Testis (tissue), 3 donors: ENCODE results near the gene LEAP2. TPM values are rescaled to one million over a fixed set of nuclear protein-coding genes. Genes with fewer than 3 reads are reported as not detected.

ENCODE experiments used
- DNase-seq: peaks from one replicate; pipeline ENCODE4 v3.0.0-alpha.2; 2019
- H3K27ac ChIP-seq, 2 donors: fragments of 200-600 bp; sonication (generic); one replicate each; pipeline ENCODE4 v1.5.1; 2019
- H3K27me3 ChIP-seq: fragments of 200-600 bp; sonication (generic); one replicate; pipeline ENCODE4 v1.5.1; 2019
- H3K36me3 ChIP-seq: fragments of 200-600 bp; sonication (generic); one replicate; pipeline ENCODE4 v1.5.1; 2017; ENCODE audit warnings: low read depth; ENCODE audit errors: missing control alignments
- H3K4me1 ChIP-seq: fragments of 200-600 bp; sonication (generic); one replicate; pipeline ENCODE4 v1.5.1; 2019
- H3K4me3 ChIP-seq, 2 donors: fragments of 200-600 bp; sonication (generic); one replicate each; pipeline ENCODE4 v1.5.1; 2017 to 2019
- H3K9me3 ChIP-seq: fragments of 200-600 bp; sonication (generic); one replicate; pipeline ENCODE4 v1.5.1; 2017
- POLR2A ChIP-seq: fragments of 450-650 bp; IDR thresholded peaks from one replicate; pipeline ENCODE4 v1.6.1; 2017; ENCODE audit warnings: antibody characterized with exemption, mild to moderate bottlenecking, moderate library complexity
- WGBS, 2 donors: methylation state at CpG; one replicate each; pipeline ENCODE4 v1.1.5; 2018; 5-methylcytosine and 5-hydroxymethylcytosine counted together
- intact Hi-C: fragments of 100-400 bp; cut with DNase I; formaldehyde crosslinking; loops from one replicate; pipeline ENCODE4 v1.15.1; 2023; ENCODE audit warnings: low total_unique reads
- polyA plus RNA-seq: library from polyadenylated mRNA; stranded (reverse); fragments of 350-450 nt; fragmentation: Illumina TruSeq; extraction: RNeasy Lipid Tissue Mini Kit (QIAGEN cat#74804); gene quantifications from one replicate; pipeline ENCODE4 v1.2.3, GENCODE V29; 2014; ENCODE audit warnings: low read depth, low replicate concordance; ENCODE audit not compliant: insufficient read depth
- total RNA-seq, 2 donors: library from RNA; depleted of rRNA; stranded (reverse); fragments of >200 nt; gene quantifications; one replicate each; pipeline ENCODE4 v1.2.3, GENCODE V29; 2016
- TF ChIP-seq, protein P1 (sequence below), 3 experiments: fragments of 450-650 bp in 2 of 3; fragments of 200-600 bp in 1 of 3; sonication (generic) in 1 of 3; IDR thresholded peaks; one replicate each; pipeline ENCODE4 v1.5.1; 2016 to 2019; ENCODE audit warnings: antibody characterized with exemption in 3 of 3, mild to moderate bottlenecking in 2 of 3, moderate library complexity in 1 of 3

The LEAP2 gene
- total and polyA plus RNA-seq, 3 donors from 2014 or later = 1.8 to 4.1 (median 3.6) TPM

DNA sequence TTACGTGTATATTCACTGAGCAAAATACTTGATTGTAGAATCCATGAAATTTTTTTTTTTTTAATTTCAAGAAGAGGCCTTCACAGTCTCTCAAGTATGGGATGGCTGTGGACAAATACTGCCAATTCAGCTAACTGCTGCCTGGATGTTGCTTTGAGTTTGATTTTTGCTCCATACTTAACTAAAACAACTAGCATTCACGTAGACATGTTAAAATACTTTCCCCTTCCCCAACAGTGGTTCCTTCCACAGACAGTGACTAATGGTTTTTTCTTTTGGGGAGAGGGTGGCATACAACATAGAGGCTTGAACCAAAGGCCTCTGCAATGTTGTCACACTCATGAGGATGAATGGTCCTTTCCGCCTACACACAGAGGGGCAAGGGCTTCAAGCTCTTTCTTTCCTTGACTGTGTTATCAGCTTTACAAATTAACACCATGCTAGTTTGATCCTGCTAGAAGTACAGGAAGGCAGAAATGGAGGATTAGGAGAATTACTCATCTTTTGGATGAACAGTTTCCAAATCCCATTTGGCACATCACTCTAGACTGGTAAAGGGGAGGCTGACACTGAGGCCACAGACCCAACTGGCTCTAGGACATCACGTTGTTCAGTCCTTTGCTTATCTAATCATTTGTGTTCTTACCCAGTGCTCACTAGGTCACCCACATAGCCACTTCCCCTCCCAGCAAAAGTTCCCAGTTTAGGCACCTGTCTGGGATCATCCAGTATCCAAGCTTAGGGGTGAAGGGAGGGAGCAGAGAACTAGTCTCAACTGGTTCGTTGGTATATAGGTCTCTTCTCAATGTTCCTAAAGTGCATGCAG is 1.8 kb upstream of the LEAP2 start:
- no peak for TF ChIP-seq POLR2A
- TF ChIP-seq, protein P1, sequence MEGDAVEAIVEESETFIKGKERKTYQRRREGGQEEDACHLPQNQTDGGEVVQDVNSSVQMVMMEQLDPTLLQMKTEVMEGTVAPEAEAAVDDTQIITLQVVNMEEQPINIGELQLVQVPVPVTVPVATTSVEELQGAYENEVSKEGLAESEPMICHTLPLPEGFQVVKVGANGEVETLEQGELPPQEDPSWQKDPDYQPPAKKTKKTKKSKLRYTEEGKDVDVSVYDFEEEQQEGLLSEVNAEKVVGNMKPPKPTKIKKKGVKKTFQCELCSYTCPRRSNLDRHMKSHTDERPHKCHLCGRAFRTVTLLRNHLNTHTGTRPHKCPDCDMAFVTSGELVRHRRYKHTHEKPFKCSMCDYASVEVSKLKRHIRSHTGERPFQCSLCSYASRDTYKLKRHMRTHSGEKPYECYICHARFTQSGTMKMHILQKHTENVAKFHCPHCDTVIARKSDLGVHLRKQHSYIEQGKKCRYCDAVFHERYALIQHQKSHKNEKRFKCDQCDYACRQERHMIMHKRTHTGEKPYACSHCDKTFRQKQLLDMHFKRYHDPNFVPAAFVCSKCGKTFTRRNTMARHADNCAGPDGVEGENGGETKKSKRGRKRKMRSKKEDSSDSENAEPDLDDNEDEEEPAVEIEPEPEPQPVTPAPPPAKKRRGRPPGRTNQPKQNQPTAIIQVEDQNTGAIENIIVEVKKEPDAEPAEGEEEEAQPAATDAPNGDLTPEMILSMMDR (IDR thresholded peaks at IDR 0.05) = no peak
- 79 to 81% methylated on average over 5 of the region's 5 CpGs for WGBS, 2 donors
- H3K27me3 ChIP-seq = no peaks in the 10 kb centered on the region
- H3K36me3 ChIP-seq = no peaks in the 10 kb centered on the region
- no peak overlapping the region for H3K4me3 ChIP-seq
- intact Hi-C loops = no loop called here
- DNase-seq = no peak
- H3K4me1 ChIP-seq = no peaks in the 10 kb centered on the region
- H3K9me3 ChIP-seq = no peaks in the 10 kb centered on the region
- H3K27ac ChIP-seq = peak overlapping the region in 1 of 2 donors; percentile 3

GRCh38 chr5:132872788-132873118 is 715 bp upstream of the LEAP2 start:
- intact Hi-C loops = no loop called here
- no peak for TF ChIP-seq POLR2A
- TF ChIP-seq, protein P1 (IDR thresholded peaks at IDR 0.05) = no peak
- DNase-seq = no peak
- H3K4me1 ChIP-seq = no peaks in the 10 kb centered on the region
- H3K27ac ChIP-seq = peak overlapping the region in 1 of 2 donors; percentile 6
- no peaks in the 10 kb centered on the region for H3K36me3 ChIP-seq
- 56 to 71% methylated on average over 1 of the region's 1 CpG for WGBS, 2 donors
- H3K9me3 ChIP-seq = no peaks in the 10 kb centered on the region
- no peak overlapping the region for H3K4me3 ChIP-seq
- no peaks in the 10 kb centered on the region for H3K27me3 ChIP-seq

DNA sequence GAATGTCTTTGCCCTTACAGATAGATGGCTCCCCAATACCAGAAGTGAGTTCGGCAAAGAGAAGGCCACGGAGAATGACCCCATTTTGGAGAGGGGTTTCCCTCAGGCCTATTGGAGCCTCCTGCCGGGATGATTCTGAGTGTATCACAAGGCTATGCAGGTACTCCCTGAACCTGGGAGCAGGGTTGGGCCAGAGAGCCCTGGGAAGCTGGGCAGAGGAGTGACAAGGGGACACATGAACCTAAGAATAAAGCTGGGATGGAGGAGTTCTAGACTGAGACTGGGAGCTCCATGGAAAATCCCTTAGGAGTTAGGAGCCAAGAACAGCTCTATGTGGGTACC is 433 bp downstream of the LEAP2 start:
- no peaks in the 10 kb centered on the region for H3K27me3 ChIP-seq
- intact Hi-C loops = no loop called here
- no peak for DNase-seq
- H3K4me1 ChIP-seq = no peaks in the 10 kb centered on the region
- H3K36me3 ChIP-seq = no peaks in the 10 kb centered on the region
- WGBS, 2 donors = 81 to 96% methylated on average over 3 of the region's 3 CpGs
- H3K27ac ChIP-seq = no peak overlapping the region
- H3K4me3 ChIP-seq = no peak overlapping the region
- no peaks in the 10 kb centered on the region for H3K9me3 ChIP-seq
- TF ChIP-seq POLR2A = no peak
- TF ChIP-seq, protein P1 (IDR thresholded peaks at IDR 0.05) = no peak

DNA sequence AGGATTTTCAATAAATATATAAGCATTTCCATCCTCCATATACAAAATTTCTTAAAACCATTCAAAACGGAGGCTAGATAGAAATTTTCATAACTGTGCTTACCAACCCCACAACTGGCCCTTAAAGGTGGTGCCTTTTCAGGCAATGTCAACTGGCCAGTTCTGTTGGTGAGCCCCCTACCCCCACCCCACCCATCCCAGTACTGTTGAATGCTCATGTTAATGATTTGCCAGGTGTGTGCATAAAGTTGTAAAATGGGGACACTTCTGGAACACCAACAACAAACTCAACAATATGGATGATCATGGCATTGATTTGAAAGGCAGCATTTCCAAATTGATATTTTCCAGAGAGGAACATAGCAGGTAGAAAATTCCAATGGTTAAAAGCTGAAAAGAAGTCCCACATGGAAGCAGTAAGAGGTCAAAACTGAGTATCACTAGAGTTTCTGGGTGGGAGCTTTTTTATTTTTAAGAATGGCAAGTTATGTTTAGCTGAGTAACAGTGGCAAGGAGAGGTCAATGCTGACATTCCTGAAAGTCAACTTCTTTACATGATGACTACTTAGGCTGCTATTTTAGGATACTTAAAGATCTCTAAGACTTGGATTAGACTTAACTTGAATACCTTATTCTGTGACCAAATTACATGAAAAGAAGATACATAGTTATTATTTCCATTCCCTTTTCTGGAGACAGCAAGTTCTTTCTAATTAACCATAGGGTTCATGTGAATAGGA is 2.7 kb downstream of the LEAP2 start:
- DNase-seq = no peak
- no peaks in the 10 kb centered on the region for H3K36me3 ChIP-seq

More for the DNA sequence above, 2.7 kb downstream of the LEAP2 start:
- no peak overlapping the region for H3K27ac ChIP-seq
- H3K4me1 ChIP-seq = no peaks in the 10 kb centered on the region
- no peak for TF ChIP-seq POLR2A
- TF ChIP-seq, protein P1 (IDR thresholded peaks at IDR 0.05) = no peak
- intact Hi-C loops = no loop called here
- H3K27me3 ChIP-seq = no peaks in the 10 kb centered on the region
- H3K4me3 ChIP-seq = no peak overlapping the region
- 86% methylated on average over 1 of the region's 1 CpG for WGBS, 2 donors
- H3K9me3 ChIP-seq = no peaks in the 10 kb centered on the region
